Motor neuron (in vitro differentiated cells): Measurements from ENCODE around the gene DAGLB. TPM values are rescaled to one million over a fixed set of nuclear protein-coding genes. Genes with fewer than 3 reads are reported as not detected.

Experiments
- ATAC-seq, 8 experiments: fragments of 200-7000 bp; cut with Tn5 transposase; replicated peaks in 6 of 8; 2 replicates each; pipeline ENCODE4 v1.8.0; 2021; ENCODE audit warnings: mild to moderate bottlenecking in 8 of 8, moderate library complexity in 8 of 8
- H3K27ac ChIP-seq, 2 donors: fragments of 250-450 bp; sonication (Bioruptor Pico); 2 replicates each; pipeline ENCODE4 v1.9.0; 2021; ENCODE audit warnings: antibody characterized with exemption in 2 of 2, mild to moderate bottlenecking in 2 of 2, moderate library complexity in 1 of 2
- H3K4me1 ChIP-seq, 2 donors: fragments of 250-450 bp; sonication (Bioruptor Pico); replicated peaks in 1 of 2; 2 replicates each; pipeline ENCODE4 v1.6.1; 2021; ENCODE audit warnings: antibody characterized with exemption in 2 of 2, mild to moderate bottlenecking in 2 of 2, moderate library complexity in 1 of 2
- H3K4me3 ChIP-seq, 5 donors: fragments of 250-450 bp; sonication (Bioruptor Pico); 2 replicates each; pipeline ENCODE4 v1.9.0; 2021; ENCODE audit warnings: antibody characterized with exemption in 5 of 5, mild to moderate bottlenecking in 5 of 5, moderate library complexity in 4 of 5
- WGBS, 10 experiments: fragments of 450-650 bp; shearing (Covaris generic); methylation state at CpG; one replicate each; pipeline ENCODE4 v1.0.0; 2022; 5-methylcytosine and 5-hydroxymethylcytosine counted together
- in situ Hi-C, 9 experiments: fragments of 400-800 bp; cut with MboI; loops; one replicate each; pipeline ENCODE4 v1.15.0; 2021; ENCODE audit warnings: low sequenced_read_pairs in 9 of 9, low pct_unique_long_range_greater_than_20kb in 2 of 9; ENCODE audit not compliant: unreplicated experiment in 9 of 9
- total RNA-seq, 8 experiments: library from RNA; unstranded; fragments of 300-600 nt; gene quantifications; 2 replicates each; pipeline versions ENCODE4 v1.2.3 to v1.2.4, GENCODE V29; 2022

DAGLB gene
- total RNA-seq, 8 experiments from 2014 or later = 13.3 to 20.6 (median 17.9) TPM

DNA sequence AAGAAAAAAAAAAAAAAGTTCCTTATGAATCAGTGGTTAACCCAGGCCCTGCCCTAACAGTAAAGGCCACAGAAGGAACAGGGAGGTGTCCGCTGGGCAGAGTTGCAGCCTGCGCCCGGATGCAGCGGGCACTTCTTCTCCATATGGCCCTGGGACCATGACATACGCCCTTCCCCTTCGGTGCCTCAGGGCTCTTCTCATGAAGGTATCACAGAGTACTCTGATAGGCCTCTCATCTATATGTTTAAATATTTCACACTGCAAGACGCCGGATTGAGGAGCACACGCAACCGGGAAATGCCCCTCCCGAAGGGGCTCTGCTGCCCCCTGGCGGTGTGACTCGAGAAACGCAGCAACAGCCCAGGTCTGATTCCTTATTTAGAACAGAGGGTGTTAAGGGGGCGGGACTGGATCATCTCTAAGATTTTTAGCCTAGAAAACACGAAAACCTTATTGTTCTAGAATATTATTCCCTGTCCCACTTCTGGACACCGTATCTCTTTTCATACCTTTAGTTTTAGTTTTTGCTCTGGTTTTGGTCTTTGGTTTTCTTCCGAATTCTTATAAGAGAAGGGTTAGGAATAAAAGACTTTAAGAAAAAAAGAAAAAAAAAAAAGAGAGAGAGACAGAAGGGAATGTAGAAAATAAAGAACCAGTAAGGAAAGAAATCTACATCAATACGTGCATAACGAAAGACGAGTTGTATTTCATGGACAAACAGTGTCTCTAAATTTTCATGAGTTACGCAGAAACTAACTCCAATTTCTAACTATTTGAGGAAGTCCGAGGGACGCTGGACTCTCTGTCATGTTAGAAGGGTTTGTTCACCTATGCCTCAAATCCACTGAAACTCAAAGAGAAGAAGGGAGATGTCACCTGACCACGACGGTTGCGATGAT lies 12.0 kb downstream of the DAGLB start:
- 23 to 100% (median 67%) methylated on average over 1 to 22 of the region's 27 CpGs for WGBS, 10 experiments
- peak; percentile 84 to 95 (median 91) for ATAC-seq
- Histone ChIP-seq H3K4me3 (no peak overlapping the region), H3K4me1 (peaks cover 0 to 8% of the 10 kb centered on the region in 2 donors), H3K27ac (peak overlapping the region in 1 of 2 donors; percentile 57)
- in situ Hi-C loops = no loop called here

GRCh38 chr7:6433784-6434615 lies 13.8 kb downstream of the DAGLB start:
- ATAC-seq = no peak
- 90 to 100% (median 96%) methylated on average over 1 to 14 of the region's 17 CpGs for WGBS, 10 experiments
- H3K27ac ChIP-seq = no peak overlapping the region
- in situ Hi-C loops = no loop called here
- no peak overlapping the region for H3K4me3 ChIP-seq
- peaks cover 0 to 8% of the 10 kb centered on the region in 2 donors for H3K4me1 ChIP-seq

- no peak for ATAC-seq
- 80 to 100% (median 95%) methylated on average over 1 to 2 of the region's 6 CpGs; no CpG with 5 or more reads in 5 of the 10 experiments for WGBS, 10 experiments
- no peak overlapping the region for H3K27ac ChIP-seq
- H3K4me3 ChIP-seq = no peak overlapping the region
- in situ Hi-C loops = no loop called here
- peaks cover 0 to 8% of the 10 kb centered on the region in 2 donors for H3K4me1 ChIP-seq
Measured at GRCh38 chr7:6432781-6433180, 15.0 kb downstream of the DAGLB start.

DNA sequence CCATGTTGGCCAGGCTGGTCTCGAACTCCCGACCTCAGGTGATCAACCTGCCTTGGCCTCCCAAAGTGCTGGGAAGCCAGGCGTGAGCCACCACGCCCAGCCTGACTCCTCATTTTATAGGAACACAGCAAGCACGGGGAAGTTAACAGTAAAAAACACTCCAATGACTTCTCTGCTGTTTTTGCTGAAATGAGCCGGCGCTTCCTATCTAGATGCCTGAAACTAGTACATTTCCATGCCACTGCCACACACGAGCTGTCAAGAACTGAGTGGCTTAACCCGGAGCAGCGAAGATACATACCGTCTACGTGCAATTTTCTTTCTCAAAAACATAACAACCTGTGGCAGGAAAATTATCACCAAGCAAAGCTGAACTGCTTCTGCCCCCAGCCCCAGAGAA lies 16.8 kb downstream of the DAGLB start:
- no peak overlapping the region for H3K4me3 ChIP-seq
- in situ Hi-C loops = no loop called here
- H3K27ac ChIP-seq = no peak overlapping the region
- no peak for ATAC-seq
- WGBS, 10 experiments = 95 to 100% (median 100%) methylated on average over 1 to 6 of the region's 12 CpGs; no CpG with 5 or more reads in 5 of the 10 experiments
- H3K4me1 ChIP-seq = peaks cover 0 to 2% of the 10 kb centered on the region in 2 donors

GRCh38 chr7:6430271-6430940 lies 17.3 kb downstream of the DAGLB start:
- no peak overlapping the region for H3K27ac ChIP-seq
- in situ Hi-C loops = no loop called here
- peaks cover 0 to under 1% of the 10 kb centered on the region in 2 donors for H3K4me1 ChIP-seq
- 80 to 100% (median 100%) methylated on average over 1 to 5 of the region's 10 CpGs; no CpG with 5 or more reads in 2 of the 10 experiments for WGBS, 10 experiments
- peak; percentile 31 to 87 (median 74) for ATAC-seq
- H3K4me3 ChIP-seq = no peak overlapping the region

- in situ Hi-C loops = no loop called here
- H3K27ac ChIP-seq = no peak overlapping the region
- peaks cover 0 to 3% of the 10 kb centered on the region in 2 donors for H3K4me1 ChIP-seq
- ATAC-seq = no peak
- H3K4me3 ChIP-seq = no peak overlapping the region
- 88 to 100% (median 95%) methylated on average over 2 to 11 of the region's 15 CpGs; no CpG with 5 or more reads in 2 of the 10 experiments for WGBS, 10 experiments
Measured at GRCh38 chr7:6425948-6426347, 21.8 kb downstream of the DAGLB start.

- WGBS, 10 experiments = 63 to 100% (median 87%) methylated on average over 1 to 13 of the region's 18 CpGs; no CpG with 5 or more reads in 1 of the 10 experiments
Measured at GRCh38 chr7:6423942-6424701, 23.6 kb downstream of the DAGLB start.

GRCh38 chr7:6422926-6423632 lies 24.7 kb downstream of the DAGLB start:
- ATAC-seq = no peak

More at GRCh38 chr7:6423942-6424701, 23.6 kb downstream of the DAGLB start:
- peaks cover 0 to 3% of the 10 kb centered on the region in 2 donors for H3K4me1 ChIP-seq
- in situ Hi-C loops = no loop called here
- ATAC-seq = peak in 6 of 8 experiments; percentile 16 to 95 (median 38)
- H3K27ac ChIP-seq = peak overlapping the region in 1 of 2 donors; percentile 42
- no peak overlapping the region for H3K4me3 ChIP-seq

GRCh38 chr7:6422095-6422494 lies 25.7 kb downstream of the DAGLB start:
- Histone ChIP-seq H3K27ac (no peak overlapping the region), H3K4me1 (peaks cover 0 to 3% of the 10 kb centered on the region in 2 donors), H3K4me3 (no peak overlapping the region)
- WGBS, 10 experiments = 90 to 100% (median 100%) methylated on average over 1 to 2 of the region's 16 CpGs; no CpG with 5 or more reads in 7 of the 10 experiments
- in situ Hi-C loops = no loop called here
- peak in 1 of 8 experiments; percentile 12 for ATAC-seq

More at GRCh38 chr7:6422926-6423632, 24.7 kb downstream of the DAGLB start:
- Histone ChIP-seq H3K27ac (no peak overlapping the region), H3K4me1 (peaks cover 0 to 3% of the 10 kb centered on the region in 2 donors), H3K4me3 (no peak overlapping the region)
- WGBS, 10 experiments = 89 to 100% (median 95%) methylated on average over 2 to 9 of the region's 18 CpGs; no CpG with 5 or more reads in 3 of the 10 experiments
- in situ Hi-C loops = no loop called here

- 80 to 100% (median 92%) methylated on average over 1 to 5 of the region's 10 CpGs; no CpG with 5 or more reads in 5 of the 10 experiments for WGBS, 10 experiments
- in situ Hi-C loops = no loop called here
- no peak overlapping the region for H3K4me3 ChIP-seq
- no peak for ATAC-seq
- H3K4me1 ChIP-seq = peaks cover 0 to 3% of the 10 kb centered on the region in 2 donors
- no peak overlapping the region for H3K27ac ChIP-seq
Measured at GRCh38 chr7:6420680-6421079, 27.1 kb downstream of the DAGLB start.

DNA sequence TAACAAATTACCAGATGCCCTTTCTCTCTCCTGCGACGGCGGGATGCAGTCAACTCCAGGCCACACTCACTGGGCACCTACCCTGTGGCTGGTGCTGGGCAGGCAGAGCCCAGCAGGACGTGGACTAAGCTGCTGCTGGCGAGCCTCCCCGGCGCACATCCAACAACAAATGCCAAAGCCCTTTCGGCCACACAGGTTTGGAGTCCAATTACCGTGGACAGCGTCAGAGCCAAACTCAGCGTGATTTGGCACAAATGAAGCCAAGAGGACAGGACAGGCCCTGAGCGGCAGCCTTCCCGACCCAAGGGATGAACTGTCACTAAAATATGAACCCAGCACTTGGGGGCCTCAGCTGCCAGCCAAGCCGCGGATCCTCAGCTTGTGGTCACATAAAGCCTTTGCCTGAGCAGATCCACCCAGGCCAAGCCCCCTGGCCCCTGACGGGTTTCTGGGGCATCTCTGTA lies 28.4 kb downstream of the DAGLB start:
- Histone ChIP-seq H3K27ac (no peak overlapping the region), H3K4me3 (no peak overlapping the region), H3K4me1 (no peaks in the 10 kb centered on the region)
- WGBS, 10 experiments = 92 to 100% (median 98%) methylated on average over 1 to 15 of the region's 16 CpGs; no CpG with 5 or more reads in 5 of the 10 experiments
- in situ Hi-C loops = no loop called here
- no peak for ATAC-seq
